HG02678 (cell line): Measurements from ENCODE around the gene LYSMD4.
A peak's percentile ranks its signal among the peaks of the same experiment; 100 is the strongest.

Source experiments
- ATAC-seq: cut with Tn5 transposase; IDR thresholded peaks from one replicate; pipeline ENCODE4 v1.9.1; 2021; ENCODE audit warnings: mild to moderate bottlenecking, moderate library complexity; ENCODE audit not compliant: unreplicated experiment

The LYSMD4 gene

DNA sequence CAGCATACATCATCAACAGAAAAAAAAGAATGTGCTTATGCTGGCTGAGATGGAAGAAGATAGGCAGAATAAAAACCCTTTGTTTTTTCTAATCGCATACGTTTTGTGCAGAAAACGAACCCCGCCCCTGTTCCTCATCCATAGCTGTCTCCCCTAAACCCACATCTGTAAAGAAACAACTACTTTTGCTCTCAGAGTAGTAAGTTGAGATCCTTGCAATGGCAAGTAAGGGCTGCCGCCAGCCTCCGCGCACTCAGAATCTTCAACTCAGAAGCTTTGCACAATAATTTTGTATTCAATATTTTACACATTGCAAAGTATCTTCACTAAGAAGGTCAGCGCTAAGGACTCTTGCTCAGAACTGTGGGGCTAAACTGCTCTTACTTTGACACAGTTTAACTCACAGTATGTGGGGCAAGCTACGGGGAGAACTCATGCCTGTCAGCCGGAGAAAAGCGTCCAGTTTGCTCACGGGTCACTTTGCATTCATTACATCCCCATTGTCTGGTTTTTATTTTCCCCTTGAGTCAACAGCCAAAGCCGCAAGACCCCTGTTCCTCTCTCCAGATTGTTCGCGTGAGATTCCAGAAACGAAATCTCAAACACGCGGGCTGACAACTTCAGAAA is 1.0 kb downstream of the LYSMD4 start:
- ATAC-seq: no peak

- ATAC-seq: no peak
These were observed 1.7 kb downstream of the LYSMD4 start for GRCh38 chr15:99731336-99732123.

- ATAC-seq: no peak
These were observed 3.3 kb downstream of the LYSMD4 start for GRCh38 chr15:99729920-99730319.

GRCh38 chr15:99729327-99729726 is 3.9 kb downstream of the LYSMD4 start:
- no peak for ATAC-seq

- ATAC-seq: no peak
These were observed 4.3 kb downstream of the LYSMD4 start for GRCh38 chr15:99728916-99729315.

- no peak for ATAC-seq
These were observed 5.5 kb downstream of the LYSMD4 start for GRCh38 chr15:99727733-99728132.

- ATAC-seq: no peak
These were observed 5.9 kb downstream of the LYSMD4 start for GRCh38 chr15:99727330-99727729.

DNA sequence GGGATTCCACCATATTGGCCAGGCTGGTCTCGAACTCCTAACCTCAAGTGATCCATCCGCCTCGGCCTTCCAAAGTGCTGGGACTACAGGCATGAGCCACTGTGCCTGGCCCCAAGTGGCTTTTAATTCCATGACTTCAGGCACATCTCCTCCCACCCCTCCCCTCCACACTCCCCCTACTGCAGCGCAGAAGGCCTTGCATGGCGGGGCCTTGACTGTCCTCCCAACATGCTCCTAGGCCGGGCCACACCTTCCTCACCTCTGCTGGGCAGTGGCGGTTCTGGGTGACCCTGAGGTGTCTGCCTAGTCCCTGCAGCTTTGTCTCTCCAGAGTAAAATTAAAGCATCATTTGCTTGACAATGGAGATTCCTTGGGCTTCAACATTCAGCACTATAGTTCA is 6.9 kb downstream of the LYSMD4 start:
- ATAC-seq: no peak

DNA sequence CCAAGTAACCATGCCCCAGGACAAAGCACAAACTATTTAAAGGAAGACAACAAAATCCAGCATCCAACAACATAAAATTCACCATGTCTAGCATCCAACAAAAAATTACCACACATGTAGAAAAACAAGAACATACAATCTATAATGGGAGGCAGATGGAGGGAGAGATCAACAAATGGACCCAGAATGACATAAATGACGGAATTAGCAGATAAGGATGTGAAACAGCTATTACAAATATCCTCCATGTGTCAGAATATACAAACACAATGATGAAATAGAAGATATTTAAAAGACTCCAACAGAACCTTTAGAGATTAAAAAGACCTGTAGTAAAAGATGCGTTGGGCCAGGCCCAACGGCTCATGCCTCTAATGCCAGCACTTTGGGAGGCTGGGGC is 10.8 kb downstream of the LYSMD4 start:
- ATAC-seq: no peak

GRCh38 chr15:99721896-99722295 is 11.3 kb downstream of the LYSMD4 start:
- no peak for ATAC-seq

- no peak for ATAC-seq
These were observed 12.0 kb downstream of the LYSMD4 start for GRCh38 chr15:99721104-99721778.

DNA sequence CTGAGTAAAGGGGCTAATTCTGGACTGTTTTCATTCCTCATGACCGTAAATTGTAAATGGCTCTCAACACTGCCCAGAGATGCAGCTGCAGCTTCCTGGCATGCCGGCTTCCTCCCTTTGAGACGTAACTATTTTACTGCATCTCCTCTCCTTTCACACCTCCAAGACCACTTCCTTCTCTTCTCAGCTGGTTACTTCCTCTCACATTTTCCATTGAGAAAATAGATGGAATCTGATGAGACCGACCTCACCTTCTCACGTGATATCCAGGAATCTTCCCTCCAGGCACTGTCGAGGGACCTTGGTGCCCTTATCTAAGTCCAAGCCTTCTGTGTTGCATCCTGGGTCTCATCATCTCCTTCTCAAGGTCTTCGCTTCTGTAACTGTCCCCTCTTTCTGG is 12.7 kb downstream of the LYSMD4 start:
- ATAC-seq: no peak

- peak; percentile 75 for ATAC-seq
These were observed 14.1 kb downstream of the LYSMD4 start for GRCh38 chr15:99719096-99719541.

- ATAC-seq: no peak
These were observed 14.8 kb downstream of the LYSMD4 start for GRCh38 chr15:99718421-99718820.

- peak; percentile 40 for ATAC-seq
These were observed 15.9 kb downstream of the LYSMD4 start for GRCh38 chr15:99717161-99718009.

DNA sequence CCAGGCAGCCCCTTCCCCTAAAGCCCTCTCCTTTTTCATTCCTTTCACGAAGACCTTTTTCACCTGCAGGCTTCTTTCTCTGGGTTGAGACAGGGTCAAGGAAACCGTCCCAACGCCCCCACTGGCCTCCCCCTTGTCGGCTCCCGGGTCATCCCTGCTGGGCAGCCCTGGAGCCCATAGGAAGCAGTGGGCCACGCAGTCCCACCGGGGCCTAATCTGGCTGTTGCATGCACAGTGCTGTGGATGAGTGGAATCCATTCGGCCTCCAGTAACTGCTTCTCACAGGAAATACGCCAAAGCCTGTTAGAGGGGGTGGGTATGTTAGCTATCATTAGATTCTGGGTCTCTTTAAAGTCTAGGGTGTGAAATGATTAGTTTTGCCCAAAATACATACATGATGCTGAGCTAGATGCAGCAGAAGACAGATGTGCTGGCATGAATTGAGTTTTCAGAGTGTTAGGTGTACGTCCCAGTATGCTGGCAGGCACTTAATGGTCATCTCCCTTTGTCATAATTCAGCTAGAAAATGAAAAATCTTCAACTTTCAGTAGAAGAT is 16.6 kb downstream of the LYSMD4 start:
- no peak for ATAC-seq

- no peak for ATAC-seq
These were observed 20.8 kb downstream of the LYSMD4 start for GRCh38 chr15:99712415-99712814.

DNA sequence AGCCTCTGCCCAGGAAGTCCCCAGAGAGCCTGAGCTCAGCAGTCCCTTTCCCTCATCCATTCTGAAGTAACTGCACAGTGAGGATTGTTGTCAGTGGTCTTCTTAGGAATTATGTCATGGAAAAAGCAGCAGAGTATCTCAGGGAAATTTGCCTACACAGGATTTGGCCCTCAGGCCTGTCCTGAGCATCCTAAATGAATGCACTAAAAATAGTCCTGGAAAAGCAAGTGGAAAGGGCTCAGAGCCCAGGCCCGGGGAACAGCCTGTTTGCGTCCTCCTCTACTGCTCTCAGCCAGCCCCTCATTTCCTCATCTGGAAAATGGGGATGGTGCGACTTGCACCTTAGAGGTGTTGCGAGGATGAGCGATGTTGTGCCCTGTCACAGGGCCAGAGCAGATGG is 21.6 kb downstream of the LYSMD4 start:
- no peak for ATAC-seq

DNA sequence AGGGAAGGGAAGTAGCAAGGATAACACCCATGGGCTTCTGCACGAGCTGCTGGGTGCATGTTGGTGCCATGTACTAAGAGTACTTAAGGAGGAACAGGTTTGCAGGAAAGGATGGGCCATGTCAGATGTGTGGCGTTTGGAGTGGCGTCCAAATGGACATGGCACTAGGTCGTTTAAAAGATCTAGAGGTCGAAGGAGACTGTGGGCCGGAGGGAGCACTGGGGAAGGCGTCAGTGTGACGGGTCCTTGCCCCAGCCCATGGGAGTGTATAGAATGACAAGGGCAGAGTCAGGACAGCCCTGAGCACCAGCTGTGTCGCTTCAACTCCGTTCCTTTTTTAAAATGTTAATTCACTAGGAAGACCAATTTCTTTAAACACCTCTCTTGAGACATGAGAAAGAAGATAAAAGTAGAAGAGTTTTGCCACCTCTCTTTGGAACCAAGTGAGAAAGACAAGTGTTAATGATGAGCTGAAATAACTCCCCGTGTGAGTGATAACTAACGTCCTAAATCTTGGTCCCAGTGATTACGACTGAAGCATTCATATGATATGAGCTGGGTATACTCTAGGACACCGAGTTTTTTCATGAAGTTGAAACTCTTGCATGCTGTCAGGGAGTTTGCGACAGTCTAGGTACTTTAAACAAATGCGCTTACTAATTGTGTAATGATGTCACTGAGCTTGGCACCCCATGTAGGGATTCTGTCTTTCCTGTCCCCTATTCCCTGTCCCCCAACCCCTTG is 23.8 kb downstream of the LYSMD4 start:
- ATAC-seq: no peak

GRCh38 chr15:99708563-99708962 is 24.7 kb downstream of the LYSMD4 start:
- ATAC-seq: no peak
